ENCODE measurements around the gene ZRANB3. TPM values are rescaled to one million over a fixed set of nuclear protein-coding genes. Genes with fewer than 3 reads are reported as not detected.

The ZRANB3 gene
- total and polyA plus RNA-seq, 11 donors = 0.69 to 4.1 (median 1.5) TPM

DNA sequence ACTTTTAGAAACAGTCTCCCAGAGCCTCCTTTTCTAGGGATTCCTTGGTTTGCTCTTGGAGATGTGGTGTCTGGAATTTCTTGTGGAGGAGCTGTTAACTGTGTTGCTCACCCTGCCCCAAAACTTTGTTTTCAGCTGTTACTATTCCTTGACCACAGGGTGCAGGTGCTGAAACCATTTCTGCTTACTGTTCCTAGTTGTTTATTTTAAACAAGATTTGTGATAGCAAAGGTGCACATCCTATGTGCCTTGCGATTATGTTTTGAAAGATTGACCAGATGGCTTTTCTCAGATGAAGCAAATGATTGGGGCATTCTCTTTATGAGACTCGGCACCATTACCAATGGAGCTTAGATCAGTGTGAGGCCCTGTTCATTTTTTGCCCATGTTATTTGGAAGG is 367.7 kb downstream of the ZRANB3 start:
- TF ChIP-seq CTCF (IDR thresholded peaks at IDR 0.05) (no peak), POLR2A (IDR thresholded peaks at IDR 0.05) (no peak)
- no peaks in the 10 kb centered on the region for H3K4me1 ChIP-seq
- H3K27ac ChIP-seq = no peak overlapping the region
- H3K9me3 ChIP-seq = no peaks in the 10 kb centered on the region
- intact Hi-C loops (cut with DNase I) = loop anchor here in 1 of 10 donors (10.0 kb wide), 1 partner anchor 601 kb away; no protein-coding TSS in a partner anchor
- H3K4me3 ChIP-seq = no peak overlapping the region
- H3K27me3 ChIP-seq = no peaks in the 10 kb centered on the region
- 90 to 95% (median 92%) methylated on average over 2 of the region's 2 CpGs for WGBS, 4 donors
- peaks cover 0 to 100% (median 82%) of the 10 kb centered on the region in 9 donors for H3K36me3 ChIP-seq
- DNase-seq (no peak), ATAC-seq (no peak)

- 69 to 74% (median 72%) methylated on average over 4 of the region's 4 CpGs for WGBS, 4 donors
- intact Hi-C loops (cut with DNase I) = loop anchor here in 1 of 10 donors (10.0 kb wide), 1 partner anchor 602 kb away; no protein-coding TSS in a partner anchor
- Histone ChIP-seq H3K27me3 (no peaks in the 10 kb centered on the region), H3K27ac (no peak overlapping the region), H3K4me3 (no peak overlapping the region), H3K36me3 (peaks cover 0 to 100% (median 82%) of the 10 kb centered on the region in 9 donors), H3K4me1 (no peaks in the 10 kb centered on the region), H3K9me3 (no peaks in the 10 kb centered on the region)
- TF ChIP-seq POLR2A (IDR thresholded peaks at IDR 0.05) (no peak), CTCF (IDR thresholded peaks at IDR 0.05) (no peak)
- ATAC-seq (no peak), DNase-seq (no peak)
These were observed 368.2 kb downstream of the ZRANB3 start for GRCh38 chr2:135162786-135163185.

DNA sequence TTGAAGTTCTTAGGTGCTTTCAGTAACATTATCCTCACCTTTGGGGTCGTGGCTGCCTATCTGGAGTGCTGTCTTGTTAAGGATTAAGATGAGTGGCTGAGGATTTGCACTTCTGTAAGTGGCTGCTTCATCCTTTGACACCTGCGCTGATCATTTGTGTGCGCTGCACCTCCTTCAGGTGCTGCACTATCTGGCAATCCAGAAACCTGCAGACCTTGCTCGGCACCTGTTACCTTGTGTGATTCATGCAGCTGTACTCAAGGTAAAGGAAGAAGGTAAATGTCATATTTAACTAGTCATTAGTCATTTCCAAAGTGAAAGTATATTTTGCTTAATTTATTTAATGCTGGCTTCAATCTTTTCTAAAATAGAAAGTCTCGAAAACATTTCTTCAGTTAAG is 368.6 kb downstream of the ZRANB3 start:
- 88 to 92% (median 89%) methylated on average over 5 of the region's 5 CpGs for WGBS, 4 donors
- Histone ChIP-seq H3K4me1 (no peaks in the 10 kb centered on the region), H3K4me3 (no peak overlapping the region), H3K27me3 (no peaks in the 10 kb centered on the region), H3K27ac (no peak overlapping the region), H3K36me3 (peaks cover 0 to 100% (median 79%) of the 10 kb centered on the region in 9 donors), H3K9me3 (no peaks in the 10 kb centered on the region)
- intact Hi-C loops (cut with DNase I) = loop anchor here in 1 of 10 donors (10.0 kb wide), 1 partner anchor 602 kb away; no protein-coding TSS in a partner anchor
- ATAC-seq (no peak), DNase-seq (no peak)
- TF ChIP-seq CTCF (IDR thresholded peaks at IDR 0.05) (no peak), POLR2A (IDR thresholded peaks at IDR 0.05) (no peak)

- DNase-seq (no peak), ATAC-seq (no peak)
- 89 to 98% (median 94%) methylated on average over 2 of the region's 2 CpGs for WGBS, 4 donors
- intact Hi-C loops (cut with DNase I) = no loop called here
- H3K27me3 ChIP-seq = no peaks in the 10 kb centered on the region
- no peak overlapping the region for H3K27ac ChIP-seq
- H3K9me3 ChIP-seq = no peaks in the 10 kb centered on the region
- H3K36me3 ChIP-seq = peaks cover 0 to 100% (median 77%) of the 10 kb centered on the region in 9 donors
- H3K4me1 ChIP-seq = no peaks in the 10 kb centered on the region
- H3K4me3 ChIP-seq = no peak overlapping the region
- TF ChIP-seq POLR2A (IDR thresholded peaks at IDR 0.05) = no peak
- no peak for TF ChIP-seq CTCF (IDR thresholded peaks at IDR 0.05)
These were observed 371.8 kb downstream of the ZRANB3 start for GRCh38 chr2:135159191-135159590.

Measured in heart left ventricle (tissue), 16 donors.